ENCODE data around the gene SLC28A3.

SLC28A3 gene

DNA sequence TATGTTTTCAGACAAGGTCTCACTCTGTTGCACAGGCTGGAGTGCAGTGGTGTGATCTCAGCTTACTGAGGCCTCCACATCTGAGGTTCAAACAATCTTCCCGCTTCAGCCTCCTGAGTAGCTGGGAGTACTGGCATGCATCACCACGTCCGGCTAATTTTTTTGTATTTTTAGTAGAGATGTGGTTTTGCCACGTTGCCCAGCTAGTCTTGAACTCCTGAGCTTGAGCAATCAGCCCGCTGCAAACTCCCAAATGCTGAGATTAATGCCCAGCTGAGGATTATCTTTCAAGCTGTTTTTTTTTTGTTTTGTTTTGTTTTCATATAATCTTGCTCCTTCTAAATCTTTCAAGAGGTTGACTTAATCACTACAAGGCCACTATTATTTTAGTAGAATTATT lies 47.3 kb upstream of the SLC28A3 start (continued):
- TF ChIP-seq, protein P1, sequence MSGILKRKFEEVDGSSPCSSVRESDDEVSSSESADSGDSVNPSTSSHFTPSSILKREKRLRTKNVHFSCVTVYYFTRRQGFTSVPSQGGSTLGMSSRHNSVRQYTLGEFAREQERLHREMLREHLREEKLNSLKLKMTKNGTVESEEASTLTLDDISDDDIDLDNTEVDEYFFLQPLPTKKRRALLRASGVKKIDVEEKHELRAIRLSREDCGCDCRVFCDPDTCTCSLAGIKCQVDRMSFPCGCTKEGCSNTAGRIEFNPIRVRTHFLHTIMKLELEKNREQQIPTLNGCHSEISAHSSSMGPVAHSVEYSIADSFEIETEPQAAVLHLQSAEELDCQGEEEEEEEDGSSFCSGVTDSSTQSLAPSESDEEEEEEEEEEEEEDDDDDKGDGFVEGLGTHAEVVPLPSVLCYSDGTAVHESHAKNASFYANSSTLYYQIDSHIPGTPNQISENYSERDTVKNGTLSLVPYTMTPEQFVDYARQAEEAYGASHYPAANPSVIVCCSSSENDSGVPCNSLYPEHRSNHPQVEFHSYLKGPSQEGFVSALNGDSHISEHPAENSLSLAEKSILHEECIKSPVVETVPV (CRISPR knock-in tag; IDR thresholded peaks at IDR 0.05), result no peak
- no peak for TF ChIP-seq OSR1 (CRISPR knock-in tag; IDR thresholded peaks at IDR 0.05)
- TF ChIP-seq ARNTL (CRISPR knock-in tag; IDR thresholded peaks at IDR 0.05; ENCODE audit: borderline replicate concordance, low read depth), result no peak

DNA sequence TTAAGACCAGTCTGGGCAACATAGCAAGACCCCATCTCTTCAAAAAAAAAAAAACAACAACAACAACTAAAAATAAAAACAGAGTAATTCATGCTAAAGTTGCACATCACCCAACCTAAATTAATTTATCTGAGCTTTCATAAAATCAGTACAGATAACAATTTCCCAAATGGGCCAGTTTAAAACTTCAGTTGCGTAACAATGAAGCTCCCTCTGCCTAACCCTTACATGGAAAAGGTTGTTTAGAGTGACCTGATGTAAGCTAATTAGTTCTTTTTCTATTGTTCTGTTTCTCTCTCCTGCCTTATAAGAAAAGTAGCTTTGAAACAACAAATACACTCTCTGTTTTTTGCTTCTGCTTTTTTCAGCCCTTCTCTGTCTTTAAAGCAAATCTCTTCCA lies 46.2 kb upstream of the SLC28A3 start:
- TF ChIP-seq BACH2 (CRISPR knock-in tag; IDR thresholded peaks at IDR 0.05; ENCODE audit: borderline replicate concordance), result no peak
- no peak for TF ChIP-seq OSR1 (CRISPR knock-in tag; IDR thresholded peaks at IDR 0.05)
- no peak for TF ChIP-seq RARB (CRISPR knock-in tag; IDR thresholded peaks at IDR 0.05)
- TF ChIP-seq ZC3H10 (CRISPR knock-in tag; IDR thresholded peaks at IDR 0.05), result no peak
- no peak for TF ChIP-seq ZFP30 (CRISPR knock-in tag; IDR thresholded peaks at IDR 0.05)
- TF ChIP-seq, protein P2, sequence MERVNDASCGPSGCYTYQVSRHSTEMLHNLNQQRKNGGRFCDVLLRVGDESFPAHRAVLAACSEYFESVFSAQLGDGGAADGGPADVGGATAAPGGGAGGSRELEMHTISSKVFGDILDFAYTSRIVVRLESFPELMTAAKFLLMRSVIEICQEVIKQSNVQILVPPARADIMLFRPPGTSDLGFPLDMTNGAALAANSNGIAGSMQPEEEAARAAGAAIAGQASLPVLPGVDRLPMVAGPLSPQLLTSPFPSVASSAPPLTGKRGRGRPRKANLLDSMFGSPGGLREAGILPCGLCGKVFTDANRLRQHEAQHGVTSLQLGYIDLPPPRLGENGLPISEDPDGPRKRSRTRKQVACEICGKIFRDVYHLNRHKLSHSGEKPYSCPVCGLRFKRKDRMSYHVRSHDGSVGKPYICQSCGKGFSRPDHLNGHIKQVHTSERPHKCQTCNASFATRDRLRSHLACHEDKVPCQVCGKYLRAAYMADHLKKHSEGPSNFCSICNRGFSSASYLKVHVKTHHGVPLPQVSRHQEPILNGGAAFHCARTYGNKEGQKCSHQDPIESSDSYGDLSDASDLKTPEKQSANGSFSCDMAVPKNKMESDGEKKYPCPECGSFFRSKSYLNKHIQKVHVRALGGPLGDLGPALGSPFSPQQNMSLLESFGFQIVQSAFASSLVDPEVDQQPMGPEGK (CRISPR knock-in tag; IDR thresholded peaks at IDR 0.05; ENCODE audit: borderline replicate concordance), result no peak
- no peak for TF ChIP-seq TCF4 (CRISPR knock-in tag; IDR thresholded peaks at IDR 0.05; ENCODE audit: borderline replicate concordance)
- no peak for TF ChIP-seq GLIS3 (CRISPR knock-in tag; IDR thresholded peaks at IDR 0.05)
- no peak for TF ChIP-seq ZNF70 (CRISPR knock-in tag; IDR thresholded peaks at IDR 0.05)
- TF ChIP-seq ZNF565 (CRISPR knock-in tag; conservative IDR thresholded peaks at IDR 0.05; ENCODE audit: low read depth), result no peak
- ATAC-seq, result no peak

DNA sequence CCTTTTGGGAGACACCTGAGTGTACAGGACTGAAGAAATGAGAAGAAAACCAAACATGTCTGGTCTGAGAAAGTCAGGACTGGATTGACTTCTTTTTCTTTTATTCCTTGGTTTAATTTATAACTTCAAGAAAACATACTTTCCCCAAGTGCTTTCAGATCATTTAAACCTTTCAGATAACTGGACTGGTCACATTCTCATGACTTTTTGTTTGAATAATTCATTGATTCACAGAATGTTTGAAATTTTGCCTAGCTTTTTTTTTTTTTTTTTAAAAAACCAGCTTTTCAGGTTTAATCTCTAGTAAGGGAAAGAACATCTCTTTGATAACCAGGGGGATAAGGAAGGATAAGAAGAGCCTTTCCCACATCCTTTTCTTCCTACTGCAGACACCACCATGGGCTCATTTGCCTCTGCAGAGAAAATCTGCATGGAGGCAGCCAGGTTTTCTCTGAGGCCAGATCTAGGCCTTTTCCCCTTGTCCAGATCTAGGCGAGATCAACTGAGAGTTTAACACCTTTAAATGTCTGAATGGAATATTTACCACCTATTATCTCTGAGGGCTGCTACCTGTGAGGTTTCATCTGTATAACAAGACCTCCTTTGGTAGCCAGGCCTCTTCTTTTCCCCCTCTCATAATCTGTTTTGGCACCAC lies 45.0 kb upstream of the SLC28A3 start:
- TF ChIP-seq, protein P3, sequence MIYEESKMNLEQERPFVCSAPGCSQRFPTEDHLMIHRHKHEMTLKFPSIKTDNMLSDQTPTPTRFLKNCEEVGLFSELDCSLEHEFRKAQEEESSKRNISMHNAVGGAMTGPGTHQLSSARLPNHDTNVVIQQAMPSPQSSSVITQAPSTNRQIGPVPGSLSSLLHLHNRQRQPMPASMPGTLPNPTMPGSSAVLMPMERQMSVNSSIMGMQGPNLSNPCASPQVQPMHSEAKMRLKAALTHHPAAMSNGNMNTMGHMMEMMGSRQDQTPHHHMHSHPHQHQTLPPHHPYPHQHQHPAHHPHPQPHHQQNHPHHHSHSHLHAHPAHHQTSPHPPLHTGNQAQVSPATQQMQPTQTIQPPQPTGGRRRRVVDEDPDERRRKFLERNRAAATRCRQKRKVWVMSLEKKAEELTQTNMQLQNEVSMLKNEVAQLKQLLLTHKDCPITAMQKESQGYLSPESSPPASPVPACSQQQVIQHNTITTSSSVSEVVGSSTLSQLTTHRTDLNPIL (CRISPR knock-in tag; IDR thresholded peaks at IDR 0.05; ENCODE audit: low read depth), result no peak
- TF ChIP-seq TCF4 (CRISPR knock-in tag; IDR thresholded peaks at IDR 0.05; ENCODE audit: borderline replicate concordance) (no peak), OSR1 (CRISPR knock-in tag; IDR thresholded peaks at IDR 0.05) (no peak), ZNF565 (CRISPR knock-in tag; conservative IDR thresholded peaks at IDR 0.05; ENCODE audit: low read depth) (no peak), ESRRG (CRISPR knock-in tag; IDR thresholded peaks at IDR 0.05) (no peak), ZC3H10 (CRISPR knock-in tag; IDR thresholded peaks at IDR 0.05) (no peak)
- TF ChIP-seq, protein P1 (CRISPR knock-in tag; IDR thresholded peaks at IDR 0.05), result no peak
- TF ChIP-seq, protein P4, sequence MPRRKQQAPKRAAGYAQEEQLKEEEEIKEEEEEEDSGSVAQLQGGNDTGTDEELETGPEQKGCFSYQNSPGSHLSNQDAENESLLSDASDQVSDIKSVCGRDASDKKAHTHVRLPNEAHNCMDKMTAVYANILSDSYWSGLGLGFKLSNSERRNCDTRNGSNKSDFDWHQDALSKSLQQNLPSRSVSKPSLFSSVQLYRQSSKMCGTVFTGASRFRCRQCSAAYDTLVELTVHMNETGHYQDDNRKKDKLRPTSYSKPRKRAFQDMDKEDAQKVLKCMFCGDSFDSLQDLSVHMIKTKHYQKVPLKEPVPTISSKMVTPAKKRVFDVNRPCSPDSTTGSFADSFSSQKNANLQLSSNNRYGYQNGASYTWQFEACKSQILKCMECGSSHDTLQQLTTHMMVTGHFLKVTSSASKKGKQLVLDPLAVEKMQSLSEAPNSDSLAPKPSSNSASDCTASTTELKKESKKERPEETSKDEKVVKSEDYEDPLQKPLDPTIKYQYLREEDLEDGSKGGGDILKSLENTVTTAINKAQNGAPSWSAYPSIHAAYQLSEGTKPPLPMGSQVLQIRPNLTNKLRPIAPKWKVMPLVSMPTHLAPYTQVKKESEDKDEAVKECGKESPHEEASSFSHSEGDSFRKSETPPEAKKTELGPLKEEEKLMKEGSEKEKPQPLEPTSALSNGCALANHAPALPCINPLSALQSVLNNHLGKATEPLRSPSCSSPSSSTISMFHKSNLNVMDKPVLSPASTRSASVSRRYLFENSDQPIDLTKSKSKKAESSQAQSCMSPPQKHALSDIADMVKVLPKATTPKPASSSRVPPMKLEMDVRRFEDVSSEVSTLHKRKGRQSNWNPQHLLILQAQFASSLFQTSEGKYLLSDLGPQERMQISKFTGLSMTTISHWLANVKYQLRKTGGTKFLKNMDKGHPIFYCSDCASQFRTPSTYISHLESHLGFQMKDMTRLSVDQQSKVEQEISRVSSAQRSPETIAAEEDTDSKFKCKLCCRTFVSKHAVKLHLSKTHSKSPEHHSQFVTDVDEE (CRISPR knock-in tag; IDR thresholded peaks at IDR 0.05), result no peak
- ATAC-seq, result no peak

DNA sequence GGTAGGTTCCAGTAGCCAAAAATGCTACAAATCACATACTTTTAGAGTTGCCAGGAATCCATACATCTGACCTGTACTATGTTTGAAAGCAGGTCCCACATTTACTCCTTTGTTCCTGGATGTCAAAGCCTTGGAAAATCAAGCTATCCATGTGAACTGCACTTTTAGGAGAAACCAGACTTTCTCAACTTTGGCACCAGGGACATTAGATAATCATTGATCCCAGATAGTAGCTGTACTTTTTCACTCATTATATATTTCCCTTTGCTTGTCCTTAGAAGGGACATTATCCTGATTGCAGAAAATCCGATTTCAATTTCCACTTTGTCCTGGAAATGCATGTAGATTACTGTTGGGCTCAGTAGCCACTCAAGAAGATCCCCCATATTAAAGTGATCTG lies 44.1 kb upstream of the SLC28A3 start:
- ATAC-seq, result no peak
- TF ChIP-seq ARNTL (CRISPR knock-in tag; IDR thresholded peaks at IDR 0.05; ENCODE audit: borderline replicate concordance, low read depth) (no peak), TOX (CRISPR knock-in tag; IDR thresholded peaks at IDR 0.05; ENCODE audit: borderline replicate concordance) (no peak), BACH2 (CRISPR knock-in tag; IDR thresholded peaks at IDR 0.05; ENCODE audit: borderline replicate concordance) (no peak), RARB (CRISPR knock-in tag; IDR thresholded peaks at IDR 0.05) (no peak), ZC3H10 (CRISPR knock-in tag; IDR thresholded peaks at IDR 0.05) (no peak), ESRRG (CRISPR knock-in tag; IDR thresholded peaks at IDR 0.05) (no peak), ZNF70 (CRISPR knock-in tag; IDR thresholded peaks at IDR 0.05) (no peak)
